ENCODE data around the gene FAR2. TPM values are rescaled to one million over a fixed set of nuclear protein-coding genes. Genes with fewer than 3 reads are reported as not detected.

FAR2 gene
- 6.6 and 8.2 TPM in 2 replicates for total RNA-seq (2022)
- percentile 50 among the genes with signal in this experiment for Bru-seq, nascent RNA
- percentile 50 among the genes with signal in this experiment for BruChase-seq, experiment 1, labeled RNA remaining after a 2-hour chase
- BruChase-seq, experiment 2, labeled RNA remaining after a 6-hour chase, result percentile 47 among the genes with signal in this experiment
- long read RNA-seq, transcript FAR2-202 (12 exons, 3,616 nt), result major isoform, 6 of 8 reads
- long read RNA-seq, partial matches to known transcripts, result 0 of 8 reads
- long read RNA-seq, other reads (novel, unspliced or antisense), result 2 of 8 reads

DNA sequence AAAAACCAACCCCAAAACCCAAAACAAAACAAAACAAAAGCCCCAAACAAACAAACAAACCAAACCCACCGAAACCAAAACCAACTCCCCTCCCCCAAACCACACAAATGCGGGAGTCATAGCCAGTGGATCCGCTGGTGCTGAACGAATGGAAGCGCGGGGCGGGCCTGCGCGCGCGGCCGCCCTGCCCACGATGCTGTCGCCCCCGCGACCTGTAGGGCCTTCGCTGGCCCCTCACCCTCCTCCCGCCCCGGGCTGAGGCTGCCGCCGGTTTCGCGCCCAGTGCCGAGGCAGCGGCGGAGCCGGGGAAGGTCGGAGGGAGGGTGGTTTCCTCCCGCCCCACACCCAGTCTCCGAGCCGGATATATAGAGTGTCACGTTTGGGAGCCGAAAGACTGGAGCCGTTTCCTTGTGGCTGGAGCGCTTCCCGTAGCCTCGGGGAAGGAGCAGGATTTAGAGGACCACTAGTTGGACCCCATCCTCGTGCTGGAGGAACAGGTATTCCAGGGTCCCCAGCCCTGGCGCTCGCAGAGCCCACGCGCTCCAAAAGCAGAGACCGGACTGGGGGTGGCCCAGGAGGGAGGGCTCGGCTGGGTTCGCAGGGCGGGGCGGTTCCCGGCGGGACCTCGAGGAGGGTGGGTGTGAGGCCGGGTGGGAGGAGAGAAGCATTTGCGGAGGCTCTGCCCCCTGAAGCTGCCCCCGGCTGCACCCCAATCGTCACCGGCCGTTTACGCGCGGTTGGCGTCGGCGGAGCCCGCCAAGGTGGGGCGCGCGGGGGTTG is at the start of gene FAR2:
Gene FAR2, plus strand, starts transcription at position 368 of the 780 bp plus-strand sequence. CDS start 121,172 bp downstream, outside the sequence.
- Mint-ChIP-seq H3K27ac (ENCODE audit: unreplicated experiment) (peak within 1 kb of the TSS; percentile 96), H3K4me3 (ENCODE audit: unreplicated experiment) (peak within 1 kb of the TSS; percentile 96), H3K36me3 (ENCODE audit: insufficient read depth, unreplicated experiment) (peaks cover 8% of the 10 kb centered on the region), H3K27me3 (ENCODE audit: insufficient read depth, unreplicated experiment) (peaks cover 9% of the 10 kb centered on the region), H3K9me3 (ENCODE audit: unreplicated experiment) (peaks cover 21% of the 10 kb centered on the region), H3K4me1 (ENCODE audit: low read depth, unreplicated experiment) (peaks cover 16% of the 10 kb centered on the region)
- H3K4me1 ChIP-seq, result no peaks in the 10 kb centered on the region; the same call in 1 of the 2 replicates
- H3K27me3 ChIP-seq (replicated peaks; ENCODE audit: control insufficient read depth, insufficient read depth, low read length), result no peaks in the 10 kb centered on the region
- ChIA-PET POLR2A (no interaction called here), CTCF (no interaction called here)
- H3K4me3 ChIP-seq (ENCODE audit: low read depth, low read length), result peak within 1 kb of the TSS; percentile 55
- TF ChIP-seq, protein P1, sequence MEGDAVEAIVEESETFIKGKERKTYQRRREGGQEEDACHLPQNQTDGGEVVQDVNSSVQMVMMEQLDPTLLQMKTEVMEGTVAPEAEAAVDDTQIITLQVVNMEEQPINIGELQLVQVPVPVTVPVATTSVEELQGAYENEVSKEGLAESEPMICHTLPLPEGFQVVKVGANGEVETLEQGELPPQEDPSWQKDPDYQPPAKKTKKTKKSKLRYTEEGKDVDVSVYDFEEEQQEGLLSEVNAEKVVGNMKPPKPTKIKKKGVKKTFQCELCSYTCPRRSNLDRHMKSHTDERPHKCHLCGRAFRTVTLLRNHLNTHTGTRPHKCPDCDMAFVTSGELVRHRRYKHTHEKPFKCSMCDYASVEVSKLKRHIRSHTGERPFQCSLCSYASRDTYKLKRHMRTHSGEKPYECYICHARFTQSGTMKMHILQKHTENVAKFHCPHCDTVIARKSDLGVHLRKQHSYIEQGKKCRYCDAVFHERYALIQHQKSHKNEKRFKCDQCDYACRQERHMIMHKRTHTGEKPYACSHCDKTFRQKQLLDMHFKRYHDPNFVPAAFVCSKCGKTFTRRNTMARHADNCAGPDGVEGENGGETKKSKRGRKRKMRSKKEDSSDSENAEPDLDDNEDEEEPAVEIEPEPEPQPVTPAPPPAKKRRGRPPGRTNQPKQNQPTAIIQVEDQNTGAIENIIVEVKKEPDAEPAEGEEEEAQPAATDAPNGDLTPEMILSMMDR (IDR thresholded peaks at IDR 0.05; ENCODE audit: insufficient read depth in 1 of 2, low read depth in 1 of 2, low read length in 1 of 2, severe bottlenecking in 1 of 2, unreplicated experiment in 1 of 2), result no peak
- H3K9me3 ChIP-seq, result no peaks in the 10 kb centered on the region
- no peaks in the 10 kb centered on the region for H3K36me3 ChIP-seq (ENCODE audit: control insufficient read depth, insufficient read depth, low read length)
- intact Hi-C loops (cut with micrococcal nuclease; ENCODE audit: unreplicated experiment), result loop anchor here (2.0 to 5.0 kb wide), 2 partner anchors 72 to 168 kb away; no protein-coding TSS in a partner anchor
- DNase-seq, result peak; percentile 57 to 78
- TSS peak; percentile 68 for BruUV-seq (replicated peaks)

DNA sequence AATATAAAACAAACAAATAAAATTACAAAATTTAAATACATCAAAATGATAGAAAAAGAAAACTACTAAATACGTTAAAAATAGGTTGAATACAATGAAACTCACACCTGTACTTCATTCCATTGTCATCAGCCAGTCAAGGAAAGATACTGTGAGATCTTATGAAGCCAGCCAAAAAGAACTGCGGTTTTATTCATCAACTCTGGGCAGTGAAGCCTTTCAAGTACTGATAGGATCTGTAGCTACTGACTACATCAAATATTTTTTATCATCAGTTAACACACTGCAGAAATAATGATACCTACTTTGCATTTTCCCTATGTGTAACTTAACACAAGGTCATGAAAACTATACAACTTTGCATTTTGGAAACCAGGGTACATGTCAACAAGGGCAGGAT is 46.3 kb upstream of the FAR2 start:
- Histone ChIP-seq H3K4me3 (ENCODE audit: low read depth, low read length) (no peak overlapping the region), H3K36me3 (ENCODE audit: control insufficient read depth, insufficient read depth, low read length) (no peaks in the 10 kb centered on the region), H3K27me3 (replicated peaks; ENCODE audit: control insufficient read depth, insufficient read depth, low read length) (no peaks in the 10 kb centered on the region), H3K4me1 (no peaks in the 10 kb centered on the region), H3K9me3 (no peaks in the 10 kb centered on the region)
- Mint-ChIP-seq H3K4me3 (ENCODE audit: unreplicated experiment) (no peak overlapping the region), H3K4me1 (ENCODE audit: low read depth, unreplicated experiment) (no peaks in the 10 kb centered on the region), H3K27ac (ENCODE audit: unreplicated experiment) (no peak overlapping the region), H3K36me3 (ENCODE audit: insufficient read depth, unreplicated experiment) (no peaks in the 10 kb centered on the region), H3K9me3 (ENCODE audit: unreplicated experiment) (peaks cover 13% of the 10 kb centered on the region), H3K27me3 (ENCODE audit: insufficient read depth, unreplicated experiment) (peaks cover 2% of the 10 kb centered on the region)
- no TSS peak for BruUV-seq (replicated peaks)
- intact Hi-C loops (cut with micrococcal nuclease; ENCODE audit: unreplicated experiment), result no loop called here
- TF ChIP-seq, protein P1 (IDR thresholded peaks at IDR 0.05; ENCODE audit: insufficient read depth in 1 of 2, low read depth in 1 of 2, low read length in 1 of 2, severe bottlenecking in 1 of 2, unreplicated experiment in 1 of 2), result no peak
- ChIA-PET CTCF (no interaction called here), POLR2A (no interaction called here)
- DNase-seq, result no peak

DNA sequence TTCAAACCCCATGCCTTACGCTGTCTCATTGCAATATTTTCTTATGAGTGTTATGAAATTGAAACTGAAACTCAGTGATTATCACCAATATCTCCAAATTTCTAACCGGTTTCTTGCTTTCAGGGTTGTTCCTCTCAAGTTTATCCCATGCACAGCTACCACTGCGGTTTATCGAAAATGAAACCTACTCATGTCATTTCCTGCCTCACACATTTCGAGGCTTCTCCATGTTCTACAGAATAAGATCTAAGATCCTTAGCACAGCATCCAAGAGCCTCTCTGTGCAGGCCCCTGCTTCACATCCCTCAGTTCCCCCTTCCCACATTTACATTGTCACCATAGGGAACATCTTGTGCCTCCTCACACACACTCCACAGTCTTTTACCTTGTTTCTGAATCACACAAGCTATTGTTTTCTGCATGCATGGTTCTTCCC is 45.5 kb upstream of the FAR2 start:
- H3K4me3 ChIP-seq (ENCODE audit: low read depth, low read length), result no peak overlapping the region
- DNase-seq, result no peak
- POLR2A ChIA-PET, result no interaction called here
- no peaks in the 10 kb centered on the region for H3K27me3 ChIP-seq (replicated peaks; ENCODE audit: control insufficient read depth, insufficient read depth, low read length)
- no TSS peak for BruUV-seq (replicated peaks)
- intact Hi-C loops (cut with micrococcal nuclease; ENCODE audit: unreplicated experiment), result no loop called here
- Mint-ChIP-seq H3K9me3 (ENCODE audit: unreplicated experiment) (peaks cover 14% of the 10 kb centered on the region), H3K27ac (ENCODE audit: unreplicated experiment) (no peak overlapping the region), H3K4me1 (ENCODE audit: low read depth, unreplicated experiment) (no peaks in the 10 kb centered on the region), H3K27me3 (ENCODE audit: insufficient read depth, unreplicated experiment) (peaks cover 2% of the 10 kb centered on the region), H3K36me3 (ENCODE audit: insufficient read depth, unreplicated experiment) (no peaks in the 10 kb centered on the region), H3K4me3 (ENCODE audit: unreplicated experiment) (no peak overlapping the region)
- H3K36me3 ChIP-seq (ENCODE audit: control insufficient read depth, insufficient read depth, low read length), result no peaks in the 10 kb centered on the region
- TF ChIP-seq, protein P1 (IDR thresholded peaks at IDR 0.05; ENCODE audit: insufficient read depth in 1 of 2, low read depth in 1 of 2, low read length in 1 of 2, severe bottlenecking in 1 of 2, unreplicated experiment in 1 of 2), result no peak
- CTCF ChIA-PET, result no interaction called here
- H3K9me3 ChIP-seq, result no peaks in the 10 kb centered on the region
- H3K4me1 ChIP-seq, result no peaks in the 10 kb centered on the region
